Endothelial cell of umbilical vein (primary cell): Measurements from ENCODE around the gene NR1D1. TPM values are rescaled to one million over a fixed set of nuclear protein-coding genes. Genes with fewer than 3 reads are reported as not detected.

ENCODE experiments used
- BruUV-seq: library from RNA; stranded (reverse); fragments of 400-500 nt; replicated peaks from 2 replicates; lab custom pipeline; 2021; lab: Mats Ljungman, UMichigan
- CTCF ChIA-PET: fragments of 300-600, 350-600 bp; sonication (Branson Sonifier 250); formaldehyde crosslinking; loops from one replicate; lab custom pipeline; 2021; ENCODE audit warnings: antibody characterized with exemption, inconsistent platforms; lab: Charles Lee
- POLR2A ChIA-PET: fragments of 300-600, 350-600 bp; sonication (Branson Sonifier 250); formaldehyde crosslinking; loops from one replicate; lab custom pipeline; 2021; ENCODE audit warnings: antibody characterized with exemption, inconsistent platforms; lab: Charles Lee
- DNase-seq: peaks from one replicate; pipeline ENCODE4 v3.0.0-alpha.2; 2011; ENCODE audit warnings: low read depth, low spot score
- FAIRE-seq: peaks from 2 replicates; lab custom pipeline; 2011; peaks lifted over from hg19 to GRCh38; lab: Jason Lieb, UNC
- H2AFZ ChIP-seq: 2 replicates; pipeline ENCODE4 v1.6.0; 2012; ENCODE audit warnings: low read depth, low read length, control low read depth, inconsistent platforms
- H3K27ac ChIP-seq: 2 replicates; pipeline ENCODE4 v1.5.1; 2011; ENCODE audit warnings: low read depth, mild to moderate bottlenecking, control low read depth, low read length, moderate library complexity; ENCODE audit not compliant: insufficient read depth
- H3K27me3 ChIP-seq, 2 experiments: 2 replicates each; pipeline versions ENCODE4 v1.6.0 to v1.6.1; 2011; ENCODE audit warnings: low read length in 2 of 2, mixed read lengths in 1 of 2; ENCODE audit not compliant: control insufficient read depth in 2 of 2, insufficient read depth in 2 of 2
- H3K36me3 ChIP-seq, 2 experiments: 2 replicates in 1 of 2; 3 replicates in 1 of 2; pipeline ENCODE4 v1.5.1; 2011; ENCODE audit warnings: low read length in 2 of 2, mild to moderate bottlenecking in 1 of 2, moderate library complexity in 1 of 2; ENCODE audit not compliant: control insufficient read depth in 2 of 2, insufficient read depth in 2 of 2; ENCODE audit errors: extremely low read depth in 1 of 2
- H3K4me1 ChIP-seq: 3 replicates; pipeline ENCODE4 v1.5.1; 2011; ENCODE audit warnings: mild to moderate bottlenecking, low read length; ENCODE audit not compliant: control insufficient read depth, insufficient read depth; ENCODE audit errors: extremely low read depth
- H3K4me2 ChIP-seq: 2 replicates; pipeline ENCODE4 v1.6.1; 2011; ENCODE audit warnings: low read length, control low read depth, mixed read lengths; ENCODE audit not compliant: insufficient read depth
- H3K4me3 ChIP-seq, 3 experiments: fragments of 200-600 bp in 1 of 3; sonication (generic), shearing (Covaris generic) in 1 of 3; replicated peaks in 1 of 3; 2 replicates each; pipeline ENCODE4 v1.5.1; 2011 to 2016; ENCODE audit warnings: control low read depth in 3 of 3, low read length in 3 of 3, mild to moderate bottlenecking in 2 of 3, inconsistent platforms in 1 of 3, low read depth in 1 of 3, moderate library complexity in 1 of 3; ENCODE audit not compliant: insufficient read depth in 1 of 3
- H3K79me2 ChIP-seq: 2 replicates; pipeline ENCODE4 v1.6.0; 2012; ENCODE audit warnings: low read length, inconsistent platforms; ENCODE audit not compliant: control insufficient read depth, insufficient read depth
- H3K9ac ChIP-seq: replicated peaks from 2 replicates; pipeline ENCODE3; 2011; ENCODE audit warnings: low read length, control low read depth; ENCODE audit not compliant: insufficient read depth; ENCODE audit errors: extremely low read depth
- H3K9me1 ChIP-seq: replicated peaks from 3 replicates; pipeline ENCODE4 v1.6.0; 2011; ENCODE audit warnings: mild to moderate bottlenecking, low read length; ENCODE audit not compliant: control insufficient read depth, insufficient read depth; ENCODE audit errors: extremely low read depth
- H3K9me3 ChIP-seq: replicated peaks from 2 replicates; pipeline ENCODE4 v1.5.1; 2012; ENCODE audit warnings: low read length, inconsistent platforms; ENCODE audit not compliant: control insufficient read depth, insufficient read depth
- H4K20me1 ChIP-seq: replicated peaks from 2 replicates; pipeline ENCODE3; 2011; ENCODE audit warnings: mild to moderate bottlenecking, low read length; ENCODE audit not compliant: control insufficient read depth, insufficient read depth; ENCODE audit errors: extremely low read depth
- FOS ChIP-seq: IDR thresholded peaks from 2 replicates; pipeline ENCODE4 v1.6.1; 2011; ENCODE audit warnings: mild to moderate bottlenecking, low read length, moderate library complexity, borderline replicate concordance; ENCODE audit not compliant: insufficient read depth
- GATA2 ChIP-seq: IDR thresholded peaks from 2 replicates; pipeline ENCODE4 v1.7.0; 2011; ENCODE audit warnings: low read depth, mild to moderate bottlenecking, moderate library complexity, mixed read lengths, low read length; ENCODE audit not compliant: insufficient read length, insufficient read depth
- MYC ChIP-seq: IDR thresholded peaks from one replicate; pipeline ENCODE4 v1.6.1; 2011; ENCODE audit warnings: mild to moderate bottlenecking, low read depth, low read length
- POLR2A ChIP-seq: IDR thresholded peaks from 2 replicates; pipeline ENCODE4 v1.6.1; 2012; ENCODE audit warnings: low read depth, mild to moderate bottlenecking, control low read depth, low read length
- POLR2AphosphoS5 ChIP-seq: IDR thresholded peaks from 2 replicates; pipeline ENCODE4 v1.6.1; 2012; ENCODE audit warnings: low read depth, mild to moderate bottlenecking, control low read depth, low read length, moderate library complexity; ENCODE audit not compliant: insufficient read depth
- dilution Hi-C: fragments of 300-500 bp; cut with MboI; formaldehyde crosslinking; loops from one replicate; pipeline ENCODE4 v1.15.0; 2019; ENCODE audit warnings: low sequenced_read_pairs; ENCODE audit not compliant: extremely low pct_ligation_motif_present
- intact Hi-C: fragments of 100-400 bp; cut with micrococcal nuclease; formaldehyde crosslinking; loops from one replicate; pipeline ENCODE4 v1.10.0; 2022
- polyA plus RNA-seq, 4 experiments: library from polyadenylated mRNA; depleted of rRNA in 3 of 4; stranded (reverse) in 3 of 4; unstranded in 1 of 4; fragments of >200 nt; gene quantifications; 2 replicates each; pipeline versions ENCODE4 v1.2.1 to v1.2.3, GENCODE V29; 2011 to 2012; ENCODE audit warnings: missing spikeins in 1 of 4
- total RNA-seq: library from RNA; stranded (reverse); gene quantifications from 2 replicates; pipeline ENCODE4 v1.2.3, GENCODE V29; 2021

NR1D1 gene
- total and polyA plus RNA-seq, 2 donors (not counting 3 experiments of a cell fraction or from before 2014, with no cell fraction given), result 2.5 to 5.2 TPM

- POLR2A ChIA-PET, result no interaction called here
- peaks cover 43% of the 10 kb centered on the region for H3K4me1 ChIP-seq
- no peak for TF ChIP-seq FOS
- no peak for TF ChIP-seq GATA2
- no peak for TF ChIP-seq MYC
- no TSS peak for BruUV-seq
- no peaks in the 10 kb centered on the region for H3K27me3 ChIP-seq
- no peak overlapping the region for H3K9ac ChIP-seq
- dilution Hi-C loops, result no loop called here
- no peaks in the 10 kb centered on the region for H3K79me2 ChIP-seq
- H3K27ac ChIP-seq, result no peak overlapping the region
- H3K36me3 ChIP-seq, result no peaks in the 10 kb centered on the region
- H4K20me1 ChIP-seq, result no peaks in the 10 kb centered on the region
- CTCF ChIA-PET, result no interaction called here
- H2AFZ ChIP-seq, result no peak overlapping the region
- no peaks in the 10 kb centered on the region for H3K9me1 ChIP-seq
- no peak overlapping the region for H3K4me2 ChIP-seq
- no peak overlapping the region for H3K4me3 ChIP-seq
- FAIRE-seq (no peak), DNase-seq (no peak)
- no peaks in the 10 kb centered on the region for H3K9me3 ChIP-seq
- intact Hi-C loops, result no loop called here
Measured at GRCh38 chr17:40104594-40105486, 4.5 kb upstream of the NR1D1 start.

GRCh38 chr17:40103688-40104087 is 3.3 kb upstream of the NR1D1 start:
- Histone ChIP-seq H3K4me3 (no peak overlapping the region), H3K36me3 (no peaks in the 10 kb centered on the region), H3K27me3 (no peaks in the 10 kb centered on the region), H3K79me2 (no peaks in the 10 kb centered on the region), H3K27ac (no peak overlapping the region), H3K9me1 (no peaks in the 10 kb centered on the region), H3K4me2 (no peak overlapping the region), H2AFZ (no peak overlapping the region), H4K20me1 (no peaks in the 10 kb centered on the region), H3K4me1 (peaks cover 39% of the 10 kb centered on the region), H3K9me3 (no peaks in the 10 kb centered on the region), H3K9ac (no peak overlapping the region)
- FAIRE-seq (no peak), DNase-seq (no peak)
- dilution Hi-C loops (no loop called here), intact Hi-C loops (no loop called here)
- ChIA-PET CTCF (interaction anchor here (0.8 to 1.8 kb wide), 4 partner anchors 9 to 82 kb away, joined by 3 to 22 read pairs (median 4); no protein-coding TSS in a partner anchor), POLR2A (no interaction called here)
- TF ChIP-seq FOS (no peak), POLR2A (no peak), MYC (no peak), POLR2AphosphoS5 (no peak)
- BruUV-seq, result no TSS peak
